ENCODE data around the gene CMSS1.

CMSS1 gene

DNA sequence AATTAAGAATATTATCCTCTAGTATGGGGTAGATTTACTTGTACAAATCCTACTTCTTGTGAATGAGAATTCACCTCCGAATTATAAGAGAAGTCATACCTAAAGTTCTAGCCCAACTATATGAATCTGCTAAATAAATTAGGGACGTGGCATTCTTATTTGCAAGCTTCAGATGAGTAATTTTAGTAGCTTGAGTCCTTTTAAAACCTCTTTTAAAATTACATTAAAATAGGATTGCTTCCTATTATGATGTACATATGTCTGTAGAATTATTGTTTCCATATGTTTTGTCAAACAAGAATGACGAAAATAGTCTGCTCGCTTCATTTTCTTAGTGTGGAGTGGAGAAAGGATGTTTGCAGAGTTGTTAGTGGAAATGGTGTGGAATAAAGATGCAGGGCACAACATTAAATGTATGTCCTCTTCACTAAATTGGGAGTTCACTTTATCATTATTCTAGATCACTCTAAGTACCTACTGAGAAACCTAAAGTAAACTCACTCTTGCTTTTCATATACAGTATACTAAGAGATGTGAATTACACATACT is 59.4 kb downstream of the CMSS1 start:
- DNase-seq: no peak

DNA sequence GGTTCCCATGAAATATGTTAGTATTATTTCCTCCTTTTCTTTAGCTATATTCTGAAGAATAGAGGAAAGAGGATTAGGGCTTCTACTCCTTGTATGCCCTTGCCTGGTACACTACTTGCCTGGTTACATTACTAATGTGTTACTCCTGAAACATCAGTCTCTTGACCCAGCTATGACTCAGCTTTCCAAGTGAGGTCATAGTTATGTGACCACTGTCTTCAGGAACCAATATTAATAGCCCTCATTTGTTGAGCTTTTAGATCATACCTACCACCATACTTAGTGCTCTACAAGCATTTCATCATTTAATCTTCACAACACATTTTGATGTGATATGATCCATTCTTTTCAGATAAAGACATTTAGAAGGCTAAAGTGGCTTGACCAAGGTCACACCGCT is 60.3 kb downstream of the CMSS1 start:
- no peak for DNase-seq

DNA sequence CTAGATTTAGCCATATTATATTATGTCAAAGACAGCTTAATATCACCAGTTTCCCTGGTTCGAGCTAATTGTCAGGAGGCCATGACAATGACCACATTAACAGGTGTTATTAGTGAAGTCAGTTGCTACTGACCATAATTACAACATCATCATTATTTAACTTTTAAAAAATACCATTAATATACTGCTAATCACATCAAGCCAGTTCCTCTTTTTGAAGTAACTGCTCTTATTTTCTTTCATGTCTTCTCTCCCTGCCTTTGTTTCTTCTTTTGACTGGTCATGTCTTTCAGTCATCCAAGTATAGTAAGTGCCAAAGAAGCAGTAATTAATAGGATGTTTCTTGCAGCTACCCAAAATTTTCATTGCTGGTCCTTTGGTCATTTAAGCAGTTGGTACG is 61.6 kb downstream of the CMSS1 start:
- no peak for DNase-seq

DNA sequence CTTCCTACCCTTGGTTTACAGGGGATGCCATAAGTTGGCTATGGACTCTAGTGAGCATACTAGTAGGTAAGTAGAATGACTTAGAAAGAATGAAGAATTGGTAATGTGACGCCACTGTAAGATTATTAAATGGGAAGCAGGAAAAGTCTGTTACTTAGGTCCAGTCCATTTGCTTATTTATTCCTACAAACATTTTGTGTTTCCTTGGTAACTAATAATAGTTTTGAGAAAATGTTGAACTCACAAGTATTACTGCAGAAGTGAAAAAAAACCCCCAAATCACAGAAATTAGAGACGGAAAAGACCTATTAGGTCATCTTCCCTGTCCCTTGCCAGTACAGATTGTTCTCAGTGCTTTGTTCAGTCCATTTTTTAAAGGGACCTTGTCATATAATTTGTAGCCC is 63.5 kb downstream of the CMSS1 start:
- DNase-seq: no peak

DNA sequence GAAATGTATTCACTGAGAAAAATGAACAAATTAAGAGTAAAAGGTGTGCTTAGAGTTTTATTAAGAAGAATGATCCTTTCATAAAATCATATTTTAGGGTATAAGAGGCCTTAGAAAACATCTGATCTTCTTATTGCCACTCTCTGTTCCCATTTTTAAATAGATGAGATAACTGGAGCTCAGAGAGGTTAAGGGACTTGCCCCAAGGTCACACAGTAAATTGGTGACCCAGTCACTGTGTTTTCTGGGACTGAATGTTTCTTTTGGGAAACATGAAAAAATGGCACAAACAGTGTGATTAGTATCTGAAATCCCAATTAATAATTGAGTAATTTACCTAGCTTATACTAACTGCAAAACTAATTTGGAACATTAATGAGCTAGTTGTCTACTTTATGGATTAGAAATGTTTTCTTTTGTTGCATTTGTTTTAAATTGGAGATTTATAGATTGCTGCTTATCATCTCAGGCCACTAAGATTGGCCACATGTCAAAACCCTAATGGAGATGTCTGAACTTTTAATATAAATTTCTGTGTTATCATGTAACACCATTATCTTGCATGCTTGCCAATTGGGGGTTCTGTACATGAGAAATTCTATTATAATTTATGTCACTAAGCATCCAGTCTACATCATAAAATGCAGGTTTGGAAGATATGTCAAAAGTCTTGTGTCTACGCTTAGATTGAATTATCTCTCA is 64.9 kb downstream of the CMSS1 start:
- DNase-seq: no peak

DNA sequence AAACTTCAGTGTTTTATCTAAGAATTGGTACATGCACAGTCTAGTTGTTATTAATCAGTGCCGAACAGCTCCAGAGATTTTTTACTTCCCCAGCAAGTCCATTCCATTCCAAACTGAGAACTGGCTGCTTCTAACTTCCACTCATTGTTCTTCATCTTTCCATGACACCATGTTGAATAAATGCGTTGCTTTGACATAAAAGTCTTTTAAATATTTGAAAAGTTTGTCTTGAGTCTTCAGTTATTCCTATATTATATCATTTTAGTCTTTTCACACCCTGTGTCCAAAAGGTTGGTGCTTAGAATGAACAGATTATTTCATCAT is 65.4 kb downstream of the CMSS1 start:
- DNase-seq: no peak

DNA sequence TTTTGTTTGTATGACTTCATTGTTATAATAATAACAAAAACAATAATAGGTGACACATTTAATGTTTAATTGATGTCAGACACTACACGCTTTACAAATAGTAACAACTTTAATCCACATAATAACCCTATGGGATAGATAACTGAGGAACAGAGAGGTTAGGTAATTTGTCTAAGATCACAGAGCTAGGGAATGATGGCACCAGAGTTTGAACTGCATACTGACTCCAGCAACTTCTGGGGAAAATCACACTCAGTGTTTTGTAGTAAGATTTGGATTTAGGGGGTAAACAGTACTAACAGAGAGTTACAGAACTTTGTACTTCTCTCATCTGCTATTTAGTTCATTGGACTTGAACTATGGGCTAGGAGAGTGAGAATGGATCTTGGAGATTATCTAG is 66.0 kb downstream of the CMSS1 start:
- DNase-seq: no peak

DNA sequence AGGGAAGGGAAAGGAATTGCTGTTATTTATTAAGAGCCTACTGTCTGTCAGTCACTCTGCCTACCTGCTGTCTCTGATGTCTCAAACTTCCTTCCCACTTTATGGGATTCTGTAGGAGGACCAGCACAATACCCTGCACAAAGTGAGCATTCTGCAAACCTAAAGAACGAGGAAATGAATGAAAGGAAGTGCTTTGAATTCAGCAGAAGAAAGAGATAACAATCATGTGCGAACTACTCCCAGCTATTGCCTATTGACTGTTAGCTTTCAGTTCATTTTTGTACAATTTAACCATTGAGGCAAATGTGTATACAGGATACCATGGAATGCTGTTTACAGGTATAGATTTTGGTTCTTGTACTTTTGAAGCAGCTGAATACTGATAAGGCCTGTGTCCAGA is 66.8 kb downstream of the CMSS1 start:
- DNase-seq: no peak

DNA sequence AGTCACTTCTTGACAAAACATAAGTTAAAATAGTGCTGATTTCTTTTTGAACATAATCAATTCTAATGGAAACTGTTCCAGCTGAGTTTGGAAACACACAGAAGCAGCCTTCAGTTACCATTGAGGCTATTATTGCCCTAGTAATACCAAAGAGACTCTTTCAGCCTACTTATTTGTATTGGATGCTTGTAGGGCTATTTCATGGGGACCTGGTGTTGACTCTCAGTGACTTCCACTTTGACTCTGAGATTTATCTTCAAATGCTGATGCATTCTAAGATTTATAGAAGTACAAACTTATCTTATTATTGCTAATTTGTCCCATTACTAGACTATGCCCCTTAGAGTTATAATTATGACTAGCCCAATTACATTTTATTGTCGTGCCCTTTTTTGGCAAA is 67.4 kb downstream of the CMSS1 start:
- no peak for DNase-seq

DNA sequence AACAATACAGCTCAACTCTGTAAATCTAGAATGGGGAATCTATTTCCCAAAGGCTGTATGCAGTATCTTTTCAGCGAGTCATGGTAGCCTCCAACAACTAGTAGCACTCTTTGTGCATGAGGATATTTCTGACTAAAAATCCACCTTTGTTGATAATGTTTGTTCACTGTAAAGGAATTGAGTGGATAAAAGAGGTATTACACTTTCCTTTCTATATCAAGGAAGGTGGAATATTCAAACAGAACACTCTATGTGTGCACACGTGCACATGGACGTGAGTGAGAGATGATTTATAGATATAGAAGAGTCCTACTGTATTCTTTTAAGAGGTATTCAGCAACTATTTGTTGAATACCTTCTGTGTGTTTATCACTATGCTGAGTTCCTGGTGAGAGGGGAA is 68.2 kb downstream of the CMSS1 start:
- no peak for DNase-seq

DNA sequence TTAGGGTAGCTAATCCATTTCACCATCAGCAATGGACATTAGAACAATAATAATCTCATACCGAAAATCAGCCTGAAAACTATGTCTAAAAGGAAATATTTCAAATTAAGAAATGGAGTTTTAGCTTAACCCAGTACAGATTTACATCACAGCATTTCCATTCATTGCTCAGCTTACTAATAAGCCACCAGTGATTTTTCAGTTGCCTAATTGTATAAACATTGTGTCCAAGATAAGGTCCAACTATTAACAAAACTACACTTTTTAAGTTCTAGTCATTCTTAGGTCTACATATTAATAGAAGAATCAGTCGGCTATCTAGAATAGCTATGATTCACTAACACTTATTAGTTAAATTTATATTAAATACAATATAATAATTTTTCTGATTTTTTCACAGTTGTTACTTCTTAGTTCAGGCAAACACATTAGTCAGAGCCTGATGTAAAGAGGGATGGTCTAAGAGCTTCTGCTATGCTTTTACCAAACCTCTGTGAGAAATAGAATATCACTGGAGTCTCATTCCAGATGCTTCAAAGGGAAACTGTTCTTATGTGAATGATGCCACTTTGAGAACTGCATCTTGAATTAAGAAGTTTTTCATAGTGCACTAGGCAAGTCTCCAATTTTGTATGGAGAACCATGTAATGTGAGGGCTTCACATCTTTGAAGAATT is 74.1 kb downstream of the CMSS1 start:
- no peak for DNase-seq

DNA sequence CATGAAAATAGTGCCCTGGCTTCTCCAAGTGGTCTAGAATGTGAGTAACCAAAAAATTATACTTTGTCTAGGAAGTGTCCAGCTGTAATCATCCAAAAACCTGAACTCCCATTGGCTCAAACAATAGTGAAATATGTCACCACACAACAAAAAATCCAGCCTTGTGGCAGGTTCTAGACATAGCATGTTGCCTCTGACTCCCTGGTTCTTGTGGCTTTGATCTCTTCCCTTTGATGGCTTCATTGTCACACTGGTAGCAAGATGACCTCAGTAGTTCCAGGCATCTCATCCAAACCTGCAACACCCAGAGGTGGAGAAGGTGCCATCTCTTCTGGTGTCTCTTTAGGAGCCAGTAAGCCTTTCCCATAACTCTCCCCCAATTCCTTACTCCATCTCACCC is 74.7 kb downstream of the CMSS1 start:
- DNase-seq: no peak

DNA sequence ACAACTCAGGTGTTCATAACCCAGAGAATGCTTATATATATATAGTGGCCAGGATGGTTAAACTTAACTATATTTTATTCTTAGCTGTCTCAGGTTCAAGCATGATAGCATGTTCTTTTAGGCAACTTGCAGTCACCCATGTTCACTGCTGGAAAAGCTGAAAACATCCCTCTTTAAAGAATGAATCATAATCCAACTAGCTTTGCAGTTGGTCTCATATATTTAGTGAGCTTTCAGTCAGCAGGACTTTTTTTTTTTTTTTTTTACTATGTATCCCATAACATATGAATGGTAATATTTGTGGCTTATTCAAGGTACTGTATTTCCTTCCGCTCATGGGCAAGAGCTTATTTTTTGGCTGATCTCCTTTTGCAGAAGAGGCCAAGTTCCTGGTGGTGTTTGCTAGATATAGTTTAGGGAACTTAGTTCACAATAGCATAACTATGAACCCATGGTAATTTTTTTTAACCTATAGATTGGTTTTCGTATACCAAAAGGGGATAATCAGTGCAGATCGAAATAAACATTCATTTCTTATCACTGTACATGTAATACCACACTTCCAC is 77.6 kb downstream of the CMSS1 start:
- no peak for DNase-seq

DNA sequence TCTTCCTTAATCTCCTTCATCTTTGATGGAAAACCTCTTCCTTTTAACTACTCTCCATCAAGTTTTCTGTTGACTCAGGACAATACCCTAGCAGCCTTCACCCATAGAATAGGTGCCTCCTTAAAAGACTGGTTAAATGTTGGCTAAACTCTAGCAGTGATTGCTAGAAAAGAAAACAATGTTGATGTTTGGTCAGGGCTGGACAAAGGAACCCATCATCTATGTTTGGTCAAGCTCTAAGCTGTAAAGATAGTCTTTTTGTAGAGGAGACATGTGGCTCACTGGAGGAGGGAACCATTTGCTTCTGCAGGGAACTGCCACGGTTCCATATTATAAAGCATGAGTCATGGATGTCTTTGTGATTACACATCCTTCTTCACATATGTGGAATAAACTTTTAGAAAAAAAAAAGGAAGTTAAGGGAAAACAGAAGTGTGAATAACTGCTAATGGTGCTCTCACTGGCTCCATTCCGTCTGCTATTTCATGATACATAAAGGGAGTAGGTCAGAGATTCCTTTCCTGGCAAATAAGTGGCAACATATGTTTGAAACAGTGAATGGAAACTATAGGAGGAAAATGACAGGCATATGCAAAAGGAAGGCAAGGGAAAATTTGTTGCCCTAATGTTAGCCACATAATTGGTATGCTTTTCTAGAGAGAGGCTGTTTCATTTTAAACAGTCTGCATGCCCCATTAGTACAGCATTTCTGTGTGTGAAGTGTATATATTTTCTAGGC is 78.2 kb downstream of the CMSS1 start:
- peak in 1 of 2 experiments; percentile 50 for DNase-seq

DNA sequence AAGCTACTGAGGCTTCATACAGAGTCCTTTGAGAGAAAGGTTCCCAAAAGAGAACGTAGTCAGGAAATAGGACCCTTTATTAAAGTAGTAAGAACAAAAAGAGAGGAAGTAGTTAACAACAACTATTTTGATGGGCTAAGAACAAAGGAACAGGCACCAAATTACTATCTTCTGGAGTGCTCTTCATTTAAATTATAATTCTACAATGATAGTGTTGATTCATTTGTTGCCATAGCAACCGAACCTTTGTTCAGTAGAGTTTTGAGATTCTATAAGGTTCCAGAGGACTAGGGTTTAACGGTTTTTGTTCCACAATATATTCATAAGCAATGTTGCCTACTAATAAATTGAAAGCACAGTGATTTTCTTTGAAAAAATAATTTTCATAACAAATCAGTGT is 78.8 kb downstream of the CMSS1 start:
- DNase-seq: no peak

DNA sequence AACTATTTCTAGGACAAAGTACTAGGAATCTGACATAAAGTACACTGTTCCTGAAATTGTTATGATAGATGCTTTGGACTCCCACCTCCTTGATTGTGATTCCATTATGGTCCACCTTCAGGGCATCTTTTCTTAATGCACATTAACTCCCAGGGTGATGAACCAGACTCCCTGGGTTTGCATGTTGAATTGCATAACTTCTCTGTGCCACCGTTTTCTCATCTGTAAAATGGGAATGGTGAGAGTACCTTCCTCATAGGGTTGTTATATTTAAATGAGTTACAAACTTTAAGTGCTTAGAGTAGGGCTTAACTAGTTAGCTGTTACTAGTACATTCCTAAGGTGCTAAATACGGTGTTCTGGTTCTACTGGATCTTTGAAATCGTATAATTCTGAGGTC is 81.9 kb downstream of the CMSS1 start:
- DNase-seq: no peak

DNA sequence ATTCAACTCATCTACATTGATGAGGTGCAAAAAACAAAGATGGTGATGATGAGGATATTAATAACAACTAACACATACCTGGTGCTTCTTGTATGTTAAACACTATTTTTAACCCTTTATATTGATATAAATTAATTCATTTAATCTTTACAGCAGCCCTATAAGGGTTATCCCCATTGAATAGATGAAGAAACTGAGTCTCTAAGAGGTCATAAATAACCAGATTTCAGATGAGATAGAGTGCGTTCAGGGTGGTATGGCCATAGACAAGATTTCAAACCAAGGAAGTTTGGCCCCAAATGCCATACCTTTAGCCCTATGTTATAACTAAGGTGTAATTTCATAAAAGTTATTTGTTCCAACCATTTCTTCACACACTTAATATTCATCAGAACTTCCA is 82.6 kb downstream of the CMSS1 start:
- no peak for DNase-seq

DNA sequence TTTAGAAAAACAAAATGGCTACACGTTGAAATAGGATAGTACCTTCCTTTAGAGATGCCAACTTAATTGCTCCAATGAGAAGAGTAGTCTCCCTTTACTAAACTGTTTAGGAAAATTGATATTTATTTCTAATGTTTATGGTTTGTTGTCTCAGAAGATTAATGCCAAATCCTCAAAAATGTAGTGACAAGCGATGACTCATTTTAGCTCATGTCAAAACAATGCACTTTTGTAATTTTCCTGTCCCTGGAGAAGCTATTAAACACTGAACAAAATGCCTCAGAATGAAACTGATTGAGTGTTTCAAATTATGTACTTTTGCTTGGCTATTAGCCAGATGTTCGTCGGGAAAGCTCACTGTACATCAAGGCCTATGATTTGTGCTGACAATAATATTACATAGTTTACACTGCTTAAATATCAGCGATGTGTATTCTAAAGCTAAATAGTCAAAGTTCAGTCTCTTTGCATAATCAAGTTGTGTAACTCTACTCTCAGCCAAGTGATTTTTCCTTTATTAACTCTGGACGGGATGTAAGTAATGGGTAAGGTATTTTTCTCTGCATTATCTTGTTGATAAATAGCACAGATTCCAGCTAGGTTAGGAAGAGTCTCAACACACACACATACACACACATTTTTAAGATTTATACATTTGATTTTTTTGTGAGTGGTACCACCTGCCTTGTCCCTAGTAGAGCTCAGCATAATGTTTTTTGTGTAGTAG is 83.7 kb downstream of the CMSS1 start:
- peak in 1 of 2 experiments; percentile 38 for DNase-seq

DNA sequence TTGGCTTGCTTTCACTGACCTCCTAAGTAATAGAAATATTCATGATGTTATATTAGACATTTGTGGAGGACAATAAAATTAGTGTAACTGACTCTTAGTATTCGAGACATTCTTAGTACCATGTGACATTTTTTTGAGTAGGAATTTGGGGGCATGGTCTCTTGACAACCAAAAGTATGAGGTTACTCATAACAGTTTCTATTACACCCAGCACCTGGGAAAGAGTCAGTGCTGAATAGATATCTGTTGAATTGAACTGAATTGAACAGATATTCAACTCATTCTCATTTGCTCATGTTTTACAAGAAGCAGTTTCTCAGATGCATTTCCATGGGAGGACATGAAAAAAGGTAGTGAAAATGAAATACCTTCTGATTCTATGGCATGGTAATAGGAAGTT is 84.4 kb downstream of the CMSS1 start:
- no peak for DNase-seq

DNA sequence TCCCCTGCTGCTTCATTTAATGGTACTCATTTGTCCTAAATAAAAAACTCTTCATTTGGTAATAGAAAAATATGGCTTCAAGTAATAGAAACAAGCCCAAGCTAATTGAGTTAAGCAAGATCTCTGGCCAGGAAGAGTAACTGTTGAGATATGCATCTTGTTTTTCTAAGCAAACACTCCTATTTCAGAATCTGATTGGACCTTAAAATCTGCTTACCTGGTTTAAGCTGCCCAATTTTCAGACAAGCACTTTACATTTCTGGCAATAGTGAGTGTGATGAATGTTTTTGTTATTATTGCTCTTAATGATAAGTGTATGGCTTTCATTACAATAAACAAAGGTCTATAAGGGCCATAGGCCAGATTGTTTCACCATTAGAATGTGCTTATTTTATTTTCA is 86.2 kb downstream of the CMSS1 start:
- no peak for DNase-seq

DNA sequence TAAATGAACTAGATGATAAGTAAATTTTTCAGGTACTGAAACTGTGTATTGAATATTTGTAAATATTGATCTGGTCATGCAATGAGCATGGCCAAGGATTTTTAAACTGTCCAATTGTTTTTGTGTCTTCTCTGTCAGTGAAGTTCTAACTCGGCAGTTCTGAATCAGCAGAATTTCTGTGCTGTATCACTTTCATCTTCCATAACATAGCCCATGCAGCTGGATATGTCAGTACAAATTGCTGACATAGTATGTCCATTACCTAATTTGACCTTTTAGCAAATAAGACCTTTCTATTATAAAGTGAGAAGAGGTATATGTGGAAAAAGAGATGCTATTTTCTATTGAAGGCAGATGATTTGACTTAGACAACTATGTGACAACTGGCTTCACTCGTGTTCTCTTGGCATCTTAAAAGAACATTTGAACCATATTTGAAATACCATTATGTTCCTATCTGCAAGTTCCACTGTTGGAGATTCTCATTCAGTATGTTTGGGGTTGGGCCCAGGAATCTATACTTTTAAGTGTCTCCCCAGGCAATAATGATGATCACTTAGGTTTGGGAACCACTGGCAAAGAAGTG is 90.4 kb downstream of the CMSS1 start:
- DNase-seq: no peak

DNA sequence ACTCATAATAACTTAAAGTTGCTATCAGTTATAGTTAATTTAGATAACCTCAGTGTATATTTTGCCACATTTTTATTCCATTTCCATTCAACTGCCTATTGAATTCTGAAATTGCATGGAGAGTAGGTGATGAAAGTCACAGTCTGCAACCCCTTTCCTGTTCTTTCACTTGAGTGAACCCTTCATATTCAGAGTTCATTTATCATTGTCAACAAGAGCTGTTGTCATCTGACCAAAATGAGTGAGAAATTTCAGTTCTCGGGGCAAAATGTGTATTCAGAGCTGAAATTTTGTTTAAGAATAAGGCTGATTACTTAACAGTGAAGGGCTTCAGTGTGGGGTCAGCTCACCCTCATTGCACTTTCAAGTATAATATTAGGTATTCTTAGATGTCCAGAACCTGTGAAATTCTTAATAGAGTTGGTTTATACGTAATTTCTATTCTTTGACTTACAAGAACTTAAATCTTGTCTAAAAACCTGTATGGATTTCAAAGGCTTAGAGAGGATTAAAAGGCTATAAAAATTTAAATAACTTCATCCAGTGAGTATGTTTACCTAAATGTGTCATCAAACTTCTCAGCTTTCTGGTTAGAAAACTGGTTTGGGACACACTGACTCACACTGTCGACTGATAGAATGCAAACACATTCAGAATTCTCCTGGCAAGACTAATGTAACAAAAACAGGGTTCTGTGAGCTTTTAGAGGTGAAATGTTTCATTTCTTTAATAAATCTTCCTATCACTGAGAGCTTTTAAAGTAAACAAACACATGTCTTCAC is 92.2 kb downstream of the CMSS1 start:
- peak in 1 of 2 experiments; percentile 59 for DNase-seq

Data from NCI-H446 (cell line).